Body of pancreas (tissue), 4 donors: ENCODE data around the gene STPG3.

Experiments
- POLR2A ChIP-seq, 3 donors: fragments of 450-650 bp; IDR thresholded peaks; one replicate each; pipeline ENCODE4 v1.6.1; 2016; ENCODE audit warnings: antibody characterized with exemption in 3 of 3, mild to moderate bottlenecking in 2 of 3
- TF ChIP-seq, protein P1 (sequence below), 7 experiments: fragments of 450-650 bp in 4 of 7; fragments of 200-600 bp in 3 of 7; sonication (generic) in 3 of 7; IDR thresholded peaks; one replicate each; pipeline ENCODE4 v1.5.1; 2016 to 2019; ENCODE audit warnings: antibody characterized with exemption in 7 of 7

DNA sequence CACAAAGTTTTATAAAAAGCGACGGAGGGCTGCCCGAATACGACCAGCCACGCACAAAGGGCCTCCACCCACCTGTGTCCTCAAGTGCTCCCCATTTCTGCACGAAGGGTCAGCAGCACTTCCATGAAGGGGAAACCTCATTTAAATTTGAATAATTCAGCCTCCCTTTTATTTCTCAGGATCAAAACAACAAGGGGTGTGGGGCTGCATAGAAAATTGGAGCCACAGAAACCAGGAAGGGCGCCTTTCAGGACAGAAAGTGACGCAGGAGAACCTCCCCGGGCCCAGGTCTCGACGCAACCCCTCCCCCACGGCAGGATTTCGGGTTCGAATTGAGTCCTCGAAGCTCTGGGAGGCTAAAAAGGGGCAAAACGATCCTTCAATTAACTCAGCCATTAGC is 48.9 kb downstream of the STPG3 start:
- TF ChIP-seq, protein P1, sequence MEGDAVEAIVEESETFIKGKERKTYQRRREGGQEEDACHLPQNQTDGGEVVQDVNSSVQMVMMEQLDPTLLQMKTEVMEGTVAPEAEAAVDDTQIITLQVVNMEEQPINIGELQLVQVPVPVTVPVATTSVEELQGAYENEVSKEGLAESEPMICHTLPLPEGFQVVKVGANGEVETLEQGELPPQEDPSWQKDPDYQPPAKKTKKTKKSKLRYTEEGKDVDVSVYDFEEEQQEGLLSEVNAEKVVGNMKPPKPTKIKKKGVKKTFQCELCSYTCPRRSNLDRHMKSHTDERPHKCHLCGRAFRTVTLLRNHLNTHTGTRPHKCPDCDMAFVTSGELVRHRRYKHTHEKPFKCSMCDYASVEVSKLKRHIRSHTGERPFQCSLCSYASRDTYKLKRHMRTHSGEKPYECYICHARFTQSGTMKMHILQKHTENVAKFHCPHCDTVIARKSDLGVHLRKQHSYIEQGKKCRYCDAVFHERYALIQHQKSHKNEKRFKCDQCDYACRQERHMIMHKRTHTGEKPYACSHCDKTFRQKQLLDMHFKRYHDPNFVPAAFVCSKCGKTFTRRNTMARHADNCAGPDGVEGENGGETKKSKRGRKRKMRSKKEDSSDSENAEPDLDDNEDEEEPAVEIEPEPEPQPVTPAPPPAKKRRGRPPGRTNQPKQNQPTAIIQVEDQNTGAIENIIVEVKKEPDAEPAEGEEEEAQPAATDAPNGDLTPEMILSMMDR (IDR thresholded peaks at IDR 0.05): no peak
- TF ChIP-seq POLR2A (IDR thresholded peaks at IDR 0.05): no peak
